ENCODE results near the gene TBC1D2. TPM values are rescaled to one million over a fixed set of nuclear protein-coding genes. Genes with fewer than 3 reads are reported as not detected.

TBC1D2 gene
- total and polyA plus RNA-seq, 2 experiments from 2014 or later: 3.7 to 6.8 TPM

GRCh38 chr9:98159301-98159700, 96.1 kb downstream of the TBC1D2 start (continued):
- TF ChIP-seq JUNB (IDR thresholded peaks at IDR 0.05; ENCODE audit: unreplicated experiment): no peak
- TF ChIP-seq EZH2phosphoT487 (IDR thresholded peaks at IDR 0.05; ENCODE audit: unreplicated experiment): no peak
- no peak for TF ChIP-seq CREB1 (CRISPR knock-in tag; IDR thresholded peaks at IDR 0.05; ENCODE audit: low read depth)

- Histone ChIP-seq H3K79me2 (replicated peaks; ENCODE audit: insufficient read depth) (no peaks in the 10 kb centered on the region; the same call in 1 of the 2 replicates), H3K4me2 (no peak overlapping the region), H3K4me3 (no peak overlapping the region), H3K36me3 (ENCODE audit: insufficient read depth) (0 out of 2 replicates have a peak, but pooled peaks cover 5% of the 10 kb centered on the region), H3K27ac (ENCODE audit: low read depth) (no peak overlapping the region), H4K20me1 (replicated peaks; ENCODE audit: insufficient read depth) (peaks cover 2% of the 10 kb centered on the region; the same call in 1 of the 2 replicates), H3K27me3 (ENCODE audit: insufficient read depth) (no peaks in the 10 kb centered on the region), H2AFZ (no peak overlapping the region), H3K4me1 (ENCODE audit: insufficient read depth) (no peaks in the 10 kb centered on the region), H3K9me2 (ENCODE audit: insufficient read depth) (no peaks in the 10 kb centered on the region), H3F3A (replicated peaks; ENCODE audit: low read depth) (no peaks in the 10 kb centered on the region)
- Mint-ChIP-seq H3K27ac (no peak overlapping the region), H3K9me3 (no peaks in the 10 kb centered on the region), H3K27me3 (ENCODE audit: insufficient read depth, low read depth, poor library complexity) (peaks cover 1% of the 10 kb centered on the region), H3K4me1 (no peaks in the 10 kb centered on the region; the same call in 2 of the 3 replicates), H3K36me3 (ENCODE audit: low read depth) (no peaks in the 10 kb centered on the region; the same call in 2 of the 3 replicates), H3K4me3 (no peak overlapping the region)
- DNase-seq (ENCODE audit: low spot score) (no peak), ATAC-seq (no peak)
- TF ChIP-seq NANOG (IDR thresholded peaks at IDR 0.05; ENCODE audit: borderline replicate concordance): no peak
- TF ChIP-seq REST (IDR thresholded peaks at IDR 0.05; ENCODE audit: unreplicated experiment): no peak
- no peak for TF ChIP-seq ZNF114 (CRISPR knock-in tag; IDR thresholded peaks at IDR 0.05)
- TF ChIP-seq EZH2 (IDR thresholded peaks at IDR 0.05; ENCODE audit: low read depth, unreplicated experiment): no peak
- TF ChIP-seq STAT1 (IDR thresholded peaks at IDR 0.05; ENCODE audit: unreplicated experiment): no peak
- TF ChIP-seq CREB1 (CRISPR knock-in tag; IDR thresholded peaks at IDR 0.05; ENCODE audit: low read depth): no peak
- no peak for TF ChIP-seq JUNB (IDR thresholded peaks at IDR 0.05; ENCODE audit: unreplicated experiment)
- no peak for TF ChIP-seq CTCF (conservative IDR thresholded peaks at IDR 0.05; ENCODE audit: low read depth in 2 of 2)
- TF ChIP-seq POLR2AphosphoS5 (IDR thresholded peaks at IDR 0.05; ENCODE audit: low read depth): no peak
- TF ChIP-seq EZH2phosphoT487 (IDR thresholded peaks at IDR 0.05; ENCODE audit: unreplicated experiment): no peak
- TF ChIP-seq ETS1 (IDR thresholded peaks at IDR 0.05): no peak
- TF ChIP-seq ZNF331 (CRISPR knock-in tag; IDR thresholded peaks at IDR 0.05; ENCODE audit: low read depth): no peak
Observed at GRCh38 chr9:98158071-98158831, 97.2 kb downstream of the TBC1D2 start.
